Stimulated activated naive CD8-positive, alpha-beta T cell treated with anti-CD3 and anti-CD28 coated beads, Interleukin-15, Interleukin-2, amounts not matched to agents 100 ng/mL and 50 ng/mL, for 24 hours (primary cell): Measurements from ENCODE around the gene KLHDC7B.
A peak's percentile ranks its signal among the peaks of the same experiment; 100 is the strongest.

Experiments
- H3K27ac Mint-ChIP-seq: one replicate; pipeline ENCODE4 v1.8.0; 2021; ENCODE audit warnings: mild to moderate bottlenecking, mixed read lengths
- H3K27me3 Mint-ChIP-seq: one replicate; pipeline ENCODE4 v1.8.0; 2021; ENCODE audit warnings: mixed read lengths
- H3K36me3 Mint-ChIP-seq: one replicate; pipeline ENCODE4 v1.8.0; 2021; ENCODE audit warnings: low read depth, mixed read lengths
- H3K4me1 Mint-ChIP-seq: one replicate; pipeline ENCODE4 v1.8.0; 2021; ENCODE audit warnings: low read depth, mixed read lengths
- H3K4me3 Mint-ChIP-seq: one replicate; pipeline ENCODE4 v1.8.0; 2021; ENCODE audit warnings: mild to moderate bottlenecking, mixed read lengths
- H3K9me3 Mint-ChIP-seq: one replicate; pipeline ENCODE4 v1.8.0; 2021; ENCODE audit warnings: mixed read lengths

The KLHDC7B gene

DNA sequence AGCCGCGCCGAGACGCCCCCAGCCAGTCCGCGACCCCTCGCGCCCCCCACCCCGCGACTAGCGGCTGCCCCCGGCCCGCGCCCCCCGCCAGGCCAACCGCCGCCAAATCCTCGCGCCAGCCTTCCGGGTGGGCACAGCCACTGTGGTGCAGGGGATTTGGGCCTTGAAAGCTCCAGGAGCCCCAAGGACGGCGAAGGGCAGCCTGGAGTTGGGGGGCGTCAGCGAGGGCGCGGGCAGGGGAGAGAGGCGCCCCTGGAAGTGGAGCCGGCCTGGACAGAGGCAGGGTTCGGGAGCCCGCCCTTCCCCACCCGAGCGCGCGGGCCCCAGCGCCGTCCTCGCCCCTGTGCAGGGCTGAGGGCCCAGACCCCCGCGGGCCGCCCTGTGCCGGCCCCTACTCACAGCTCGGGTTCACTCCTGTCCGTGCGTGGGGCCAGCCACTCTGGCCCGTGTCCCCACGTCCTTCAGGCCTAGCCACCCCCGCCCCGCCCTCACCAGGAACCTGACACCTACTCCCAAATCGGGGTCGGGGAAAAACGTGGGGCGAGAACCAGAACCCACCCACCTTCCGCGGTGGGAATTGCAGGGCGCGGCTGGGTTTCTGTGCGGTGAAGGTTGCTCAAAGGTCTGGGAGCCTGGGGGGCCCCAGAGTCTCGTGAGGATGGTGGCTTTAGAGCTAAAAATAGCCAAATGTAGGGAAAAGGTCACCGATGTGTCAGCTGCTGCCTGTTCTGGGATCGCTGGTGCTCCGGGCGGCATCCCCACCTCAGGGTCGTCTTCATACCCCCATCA is 32.5 kb downstream of the KLHDC7B start, which contains the start of gene CPT1B:
CPT1B (minus strand) TSS at position 441 of the 789 bp plus-strand sequence. CDS start 512 bp downstream, outside the sequence.
- Mint-ChIP-seq H3K27me3 (no peaks in the 10 kb centered on the region), H3K4me3 (peak within 1 kb of the TSS; percentile 26), H3K36me3 (peaks cover 12% of the 10 kb centered on the region), H3K27ac (no peak within 1 kb of the TSS), H3K4me1 (peaks cover 17% of the 10 kb centered on the region), H3K9me3 (no peaks in the 10 kb centered on the region)

DNA sequence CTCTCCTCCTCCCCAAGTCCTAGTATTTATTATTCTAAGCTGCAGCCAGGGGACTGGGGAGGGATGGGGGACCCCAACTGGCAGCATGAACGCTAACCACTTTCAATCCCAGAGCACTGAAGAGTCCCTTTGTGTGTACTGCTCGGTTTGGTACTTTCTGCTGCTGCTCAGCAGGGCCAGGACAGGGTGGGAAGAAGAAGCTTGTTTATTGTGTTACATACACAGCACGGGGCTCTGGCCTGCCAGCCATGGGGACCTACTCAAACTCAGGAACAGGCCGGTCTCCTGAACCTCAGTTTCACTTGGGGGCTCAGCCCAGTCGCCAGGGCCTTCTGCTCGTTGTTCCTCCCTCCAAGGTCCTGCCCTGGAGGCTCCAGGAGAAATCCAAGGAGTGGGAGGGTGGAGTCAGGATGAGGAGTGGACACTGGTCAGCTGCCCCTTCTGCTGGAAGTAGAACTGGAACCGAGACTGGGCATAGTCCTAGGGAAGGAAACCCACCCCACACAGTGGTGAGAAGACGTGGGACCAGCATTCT is 33.1 kb downstream of the KLHDC7B start:
- Mint-ChIP-seq H3K27me3 (no peaks in the 10 kb centered on the region), H3K9me3 (no peaks in the 10 kb centered on the region), H3K27ac (no peak overlapping the region), H3K36me3 (peaks cover 12% of the 10 kb centered on the region), H3K4me3 (no peak overlapping the region), H3K4me1 (peaks cover 24% of the 10 kb centered on the region)

DNA sequence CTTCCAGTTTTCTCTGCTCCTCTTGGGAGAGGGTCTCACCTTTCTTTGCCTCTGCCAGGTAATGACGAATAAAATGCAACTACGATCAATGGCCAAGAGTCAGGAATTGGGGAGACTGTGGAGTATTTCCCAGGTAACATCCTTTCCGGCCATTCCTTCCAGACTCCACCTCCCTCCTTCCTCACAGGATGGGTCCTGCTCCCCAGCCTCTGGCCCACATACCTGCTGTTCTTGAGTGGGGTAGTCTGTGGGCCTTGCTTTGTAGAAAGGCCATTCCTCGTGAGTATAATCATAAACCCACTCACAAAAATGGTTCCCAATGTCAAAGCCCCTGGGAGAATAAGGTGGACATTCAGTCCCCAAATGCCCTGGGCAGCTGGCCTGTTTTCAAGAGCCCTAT is 34.1 kb downstream of the KLHDC7B start:
- no peaks in the 10 kb centered on the region for H3K9me3 Mint-ChIP-seq
- peaks cover 26% of the 10 kb centered on the region for H3K4me1 Mint-ChIP-seq
- peaks cover 12% of the 10 kb centered on the region for H3K36me3 Mint-ChIP-seq
- H3K27me3 Mint-ChIP-seq = no peaks in the 10 kb centered on the region
- no peak overlapping the region for H3K27ac Mint-ChIP-seq
- no peak overlapping the region for H3K4me3 Mint-ChIP-seq

DNA sequence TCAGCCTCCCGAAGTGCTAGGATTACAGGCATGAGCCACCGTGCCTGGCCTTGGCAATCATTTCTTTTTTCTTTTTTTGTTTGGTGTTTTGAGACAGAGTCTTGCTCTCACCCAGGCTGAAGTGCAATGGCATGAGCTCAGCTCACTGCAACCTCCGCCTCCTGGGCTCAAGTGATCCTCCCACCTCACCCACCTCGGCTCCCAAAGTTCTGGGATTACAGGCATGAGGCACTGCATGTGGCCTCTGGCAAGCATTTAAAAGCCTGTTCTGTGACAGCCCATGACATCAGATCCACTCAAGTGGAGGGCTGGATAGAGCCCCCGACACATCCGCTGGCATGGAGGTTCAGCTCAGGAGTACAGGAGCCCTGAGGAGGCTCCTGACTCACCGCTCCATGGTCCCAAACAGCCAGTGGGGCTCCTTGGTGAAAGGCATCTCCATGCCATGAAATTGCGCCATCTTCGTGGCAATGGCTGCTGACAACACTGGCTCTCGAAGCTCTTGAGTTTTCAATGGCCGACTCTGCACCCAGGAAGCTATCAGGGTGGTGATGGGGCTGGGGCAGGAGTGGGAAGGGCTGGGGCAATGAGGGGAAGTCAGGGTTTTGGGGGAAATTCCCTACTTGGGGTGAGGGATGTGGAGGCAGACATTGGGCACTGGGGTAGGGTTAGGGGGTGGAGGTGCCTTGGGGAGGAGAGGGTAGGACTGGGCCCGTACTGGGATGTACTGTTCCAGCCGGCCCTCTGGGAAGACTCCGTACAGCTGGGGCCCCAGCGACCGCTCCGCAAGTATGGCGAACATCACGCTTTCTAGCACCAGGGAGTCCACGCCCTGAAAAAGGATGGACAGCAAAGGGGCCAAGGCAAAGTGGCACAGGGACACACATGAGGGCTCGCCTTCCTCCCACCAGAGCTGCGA is 35.6 kb downstream of the KLHDC7B start:
- H3K4me3 Mint-ChIP-seq = peak overlapping the region; percentile 98
- H3K27me3 Mint-ChIP-seq = no peaks in the 10 kb centered on the region
- H3K27ac Mint-ChIP-seq = peak overlapping the region; percentile 85
- peaks cover 26% of the 10 kb centered on the region for H3K4me1 Mint-ChIP-seq
- H3K9me3 Mint-ChIP-seq = no peaks in the 10 kb centered on the region
- H3K36me3 Mint-ChIP-seq = peaks cover 11% of the 10 kb centered on the region

DNA sequence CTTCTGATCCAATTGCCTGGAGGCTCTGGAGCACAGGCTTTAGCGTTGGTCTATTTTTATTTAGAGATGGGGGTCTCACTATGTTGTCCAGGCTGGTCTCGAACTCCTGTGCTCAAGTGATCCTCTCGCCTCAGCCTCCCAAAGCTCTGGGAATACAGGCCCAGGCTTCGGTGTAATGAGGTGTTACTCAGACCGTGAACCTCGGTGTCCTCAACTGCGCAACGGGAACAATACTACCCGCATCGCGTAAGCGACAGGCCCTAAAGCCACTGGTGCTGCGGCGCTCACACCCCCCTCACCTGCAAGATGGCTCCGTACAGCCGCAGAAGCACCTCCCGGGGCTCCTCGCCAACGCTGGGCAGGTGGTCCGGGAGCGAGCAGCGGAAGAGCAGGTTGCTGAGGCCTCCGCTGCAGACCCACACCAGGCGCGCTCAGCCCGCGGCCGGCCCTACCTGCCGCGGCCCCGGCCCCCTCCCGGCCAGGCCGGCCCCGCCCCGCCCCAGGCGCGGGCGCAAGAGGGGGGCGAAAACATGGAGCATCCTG is 36.3 kb downstream of the KLHDC7B start:
- Mint-ChIP-seq H3K4me3 (peak overlapping the region; percentile 98), H3K4me1 (peaks cover 26% of the 10 kb centered on the region), H3K27me3 (no peaks in the 10 kb centered on the region), H3K36me3 (peaks cover 9% of the 10 kb centered on the region), H3K27ac (peak overlapping the region; percentile 85), H3K9me3 (no peaks in the 10 kb centered on the region)

DNA sequence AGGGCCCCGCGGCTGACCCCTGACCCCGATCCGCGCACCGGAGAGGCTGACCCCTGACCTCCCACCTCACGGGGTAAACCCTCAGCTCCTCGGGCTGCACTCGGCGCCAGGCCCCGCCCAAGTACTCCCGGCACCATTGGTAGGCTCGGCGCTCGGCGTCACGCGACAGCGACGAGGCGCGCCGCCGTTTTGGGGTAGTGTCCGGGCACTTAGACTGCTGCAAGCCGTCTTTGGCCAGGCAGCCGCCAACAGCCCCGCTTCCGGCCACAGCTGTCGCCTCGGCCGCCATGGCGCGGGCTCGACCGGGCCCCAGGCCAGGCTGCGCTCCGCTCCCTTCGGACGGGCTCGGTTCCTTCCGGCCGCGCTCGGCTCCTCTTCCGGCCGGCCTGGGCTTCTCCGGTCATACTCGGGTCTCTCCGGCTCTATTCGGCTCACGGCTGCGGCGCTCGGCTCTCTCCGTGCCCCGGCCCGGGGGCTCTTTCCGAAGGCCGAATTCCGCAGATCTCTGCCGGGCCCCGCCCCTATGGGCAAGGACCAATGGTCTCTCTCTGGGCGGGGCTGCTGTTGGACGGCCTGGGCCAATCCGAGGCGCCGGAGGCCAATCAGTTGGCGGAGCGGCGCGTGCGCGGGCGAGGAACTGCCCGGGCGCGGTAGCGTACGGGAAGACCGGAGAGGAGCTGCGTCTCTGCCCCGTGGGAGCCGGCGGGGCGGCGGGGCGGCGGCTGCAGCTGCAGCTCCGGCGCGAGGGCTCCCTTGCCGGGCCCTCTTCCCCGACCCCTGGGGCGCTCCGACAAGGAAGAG is 37.0 kb downstream of the KLHDC7B start, which contains the start of gene CHKB:
CHKB (minus strand) TSS at position 357 of the 801 bp plus-strand sequence; CDS start at position 289, 68 bp downstream.
- H3K4me3 Mint-ChIP-seq = peak within 1 kb of the TSS; percentile 98
- no peaks in the 10 kb centered on the region for H3K9me3 Mint-ChIP-seq
- peaks cover 9% of the 10 kb centered on the region for H3K36me3 Mint-ChIP-seq
- no peaks in the 10 kb centered on the region for H3K27me3 Mint-ChIP-seq
- peaks cover 21% of the 10 kb centered on the region for H3K4me1 Mint-ChIP-seq
- H3K27ac Mint-ChIP-seq = peak within 1 kb of the TSS; percentile 97

DNA sequence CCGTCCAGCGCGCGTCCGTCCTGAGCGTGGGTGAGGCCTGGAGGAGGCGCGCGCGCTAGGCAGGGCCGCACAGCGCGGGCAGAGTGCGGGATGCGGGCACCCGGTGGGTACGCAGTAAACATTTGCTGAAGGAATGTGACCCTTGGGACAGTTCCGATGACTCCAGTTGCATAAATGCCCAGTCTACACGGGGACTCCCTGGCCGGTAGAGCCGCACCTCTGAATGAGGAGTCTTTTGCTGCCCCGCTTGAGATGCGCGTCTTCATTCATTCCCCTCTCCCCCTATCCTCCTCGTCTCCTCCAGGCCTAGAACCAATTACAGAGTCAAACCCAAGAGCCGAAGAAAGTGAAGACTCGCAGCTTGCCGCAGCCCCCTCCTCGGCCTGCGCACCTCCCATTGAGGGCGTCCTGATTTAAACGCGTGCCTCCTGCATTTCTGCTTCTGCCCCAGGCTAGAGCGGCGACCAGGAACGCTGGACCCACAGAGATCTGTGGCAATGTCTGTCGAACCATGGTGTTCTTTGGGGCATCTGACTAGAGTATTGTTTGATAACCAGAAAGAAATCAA is 37.7 kb downstream of the KLHDC7B start:
- peaks cover 21% of the 10 kb centered on the region for H3K4me1 Mint-ChIP-seq
- peak overlapping the region; percentile 98 for H3K4me3 Mint-ChIP-seq
- no peaks in the 10 kb centered on the region for H3K9me3 Mint-ChIP-seq
- no peaks in the 10 kb centered on the region for H3K27me3 Mint-ChIP-seq
- peaks cover 9% of the 10 kb centered on the region for H3K36me3 Mint-ChIP-seq
- H3K27ac Mint-ChIP-seq = peak overlapping the region; percentile 97

DNA sequence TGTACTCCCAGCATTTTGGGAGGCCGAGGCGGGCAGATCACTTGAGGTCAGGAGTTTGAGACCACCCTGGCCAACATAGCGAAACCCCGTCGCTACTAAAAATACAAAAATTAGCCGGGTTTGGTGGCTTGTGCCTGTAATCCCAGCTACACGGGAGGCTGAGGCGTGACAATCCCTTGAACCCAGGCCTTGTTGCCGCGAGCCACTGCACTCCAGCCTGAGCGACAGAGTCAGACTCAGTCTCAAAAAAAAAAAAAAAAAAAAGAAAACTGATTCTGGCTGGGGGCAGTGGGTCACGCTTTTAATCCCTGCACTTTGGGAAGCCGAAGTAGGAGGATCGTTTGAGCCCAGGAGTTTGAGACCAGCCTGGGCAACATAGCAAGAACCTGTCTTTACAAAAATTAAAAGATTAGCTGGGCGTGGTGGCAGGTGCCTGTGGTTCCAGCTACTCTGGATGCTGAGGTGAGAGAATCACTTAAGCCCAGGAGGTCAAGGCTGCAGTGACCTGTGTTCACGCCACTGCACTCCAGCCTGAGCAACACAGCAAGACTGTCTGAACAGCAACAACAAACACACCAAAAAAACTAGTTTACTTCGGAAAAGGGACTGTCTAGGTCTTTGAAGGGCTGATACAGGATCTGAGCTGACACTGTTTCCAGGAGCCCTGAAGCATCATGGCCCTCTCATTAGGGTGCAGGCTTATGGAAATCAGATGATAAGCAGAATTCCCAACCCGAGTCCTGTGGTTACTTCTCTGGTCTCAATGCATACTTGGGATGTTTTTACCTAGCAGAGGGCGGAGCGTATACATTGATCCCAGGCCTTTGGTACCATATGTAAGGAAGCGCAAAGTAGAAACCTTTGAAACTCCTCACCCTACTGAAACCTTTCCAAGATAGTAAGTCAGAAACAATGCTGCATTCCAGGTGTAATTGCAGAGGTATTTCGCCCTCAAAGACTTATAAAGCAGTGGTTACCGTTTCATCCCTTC is 38.7 kb downstream of the KLHDC7B start:
- H3K27me3 Mint-ChIP-seq = no peaks in the 10 kb centered on the region
- peaks cover 5% of the 10 kb centered on the region for H3K36me3 Mint-ChIP-seq
- H3K4me1 Mint-ChIP-seq = peaks cover 21% of the 10 kb centered on the region
- H3K4me3 Mint-ChIP-seq = peak overlapping the region; percentile 98
- peak overlapping the region; percentile 97 for H3K27ac Mint-ChIP-seq
- no peaks in the 10 kb centered on the region for H3K9me3 Mint-ChIP-seq

DNA sequence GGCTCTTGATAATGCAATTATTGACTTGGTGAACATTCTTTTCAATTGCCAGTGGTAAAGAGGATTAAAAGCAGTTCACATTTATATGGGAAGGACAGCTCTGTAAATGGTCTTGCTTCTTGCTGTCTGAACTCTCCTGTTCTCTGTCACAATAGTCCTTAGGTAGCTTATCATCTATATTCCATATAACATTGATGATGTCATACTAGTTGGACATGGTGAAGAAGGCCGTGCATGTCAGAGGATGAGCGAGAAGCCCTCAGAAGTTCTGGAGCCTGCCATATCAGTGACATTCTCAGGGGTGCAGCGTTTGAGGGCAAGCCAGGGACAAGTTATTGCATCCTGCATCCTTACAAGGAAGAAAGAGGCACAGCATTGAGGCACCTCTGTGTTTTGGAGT is 39.5 kb downstream of the KLHDC7B start:
- H3K27ac Mint-ChIP-seq = no peak overlapping the region
- no peaks in the 10 kb centered on the region for H3K27me3 Mint-ChIP-seq
- no peak overlapping the region for H3K4me3 Mint-ChIP-seq
- H3K36me3 Mint-ChIP-seq = peaks cover 5% of the 10 kb centered on the region
- H3K9me3 Mint-ChIP-seq = no peaks in the 10 kb centered on the region
- peaks cover 17% of the 10 kb centered on the region for H3K4me1 Mint-ChIP-seq

DNA sequence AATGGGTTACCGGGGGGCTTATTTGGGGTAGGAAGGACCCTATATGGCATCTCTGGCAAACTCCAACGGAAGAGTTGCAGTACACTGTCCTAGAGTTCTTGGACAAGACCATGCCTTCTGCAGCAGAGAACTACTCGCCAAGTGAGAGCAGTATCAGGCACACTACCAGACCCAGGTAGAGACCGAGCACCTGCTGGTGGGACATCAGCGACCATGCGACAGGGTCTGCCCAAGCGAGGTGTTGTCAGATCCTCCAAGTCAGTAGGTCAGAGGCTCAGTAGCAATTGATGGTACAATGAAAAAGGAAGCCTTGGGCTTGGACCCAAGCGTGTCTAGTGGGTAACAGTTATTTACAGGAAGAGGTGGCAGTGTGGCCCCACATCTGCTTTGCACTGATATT is 40.1 kb downstream of the KLHDC7B start:
- H3K4me1 Mint-ChIP-seq = peaks cover 17% of the 10 kb centered on the region
- peaks cover 5% of the 10 kb centered on the region for H3K36me3 Mint-ChIP-seq
- no peaks in the 10 kb centered on the region for H3K27me3 Mint-ChIP-seq
- H3K9me3 Mint-ChIP-seq = no peaks in the 10 kb centered on the region
- no peak overlapping the region for H3K27ac Mint-ChIP-seq
- H3K4me3 Mint-ChIP-seq = no peak overlapping the region

DNA sequence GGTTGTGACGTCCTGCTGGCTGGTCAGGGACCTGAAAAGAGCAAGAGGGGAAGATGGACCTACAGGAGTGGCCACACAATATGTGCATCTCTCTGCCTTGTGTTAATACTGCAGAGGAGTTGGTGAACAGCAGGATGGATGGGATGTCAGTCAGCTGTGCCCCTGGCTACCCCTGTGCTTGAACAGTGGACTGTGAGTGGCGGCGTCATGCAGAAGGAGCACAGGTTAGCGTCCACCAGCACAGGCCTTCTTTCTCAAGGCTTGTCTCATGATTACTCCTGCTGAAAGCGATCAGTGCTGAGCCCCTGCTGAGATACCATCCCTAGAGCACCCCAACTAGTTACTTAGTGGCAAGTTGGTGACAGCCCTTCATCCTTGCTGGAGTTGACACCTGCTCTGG is 40.7 kb downstream of the KLHDC7B start:
- no peaks in the 10 kb centered on the region for H3K27me3 Mint-ChIP-seq
- H3K36me3 Mint-ChIP-seq = no peaks in the 10 kb centered on the region
- H3K4me3 Mint-ChIP-seq = no peak overlapping the region
- no peak overlapping the region for H3K27ac Mint-ChIP-seq
- peaks cover 15% of the 10 kb centered on the region for H3K4me1 Mint-ChIP-seq
- H3K9me3 Mint-ChIP-seq = no peaks in the 10 kb centered on the region

DNA sequence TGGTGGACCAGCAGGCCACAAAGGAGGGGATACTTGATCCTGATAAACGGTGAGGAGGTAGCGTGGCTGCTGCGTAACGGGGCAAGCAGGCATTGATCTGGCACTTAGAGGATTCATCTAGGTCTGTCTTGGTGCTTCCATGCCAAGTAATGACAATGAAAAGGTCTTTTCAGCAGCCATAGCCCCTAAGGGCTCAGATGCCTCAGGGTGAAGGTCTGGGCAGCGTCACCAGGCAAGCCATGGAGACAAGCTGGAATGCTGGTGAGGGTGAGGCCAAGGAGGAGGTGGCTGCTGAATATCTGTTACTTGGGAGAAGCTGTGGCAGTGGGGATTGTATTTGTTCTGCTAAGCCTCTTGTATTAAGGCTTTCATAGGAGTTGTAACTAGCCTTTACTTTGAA is 41.7 kb downstream of the KLHDC7B start:
- H3K27ac Mint-ChIP-seq = no peak overlapping the region
- H3K27me3 Mint-ChIP-seq = no peaks in the 10 kb centered on the region
- H3K9me3 Mint-ChIP-seq = no peaks in the 10 kb centered on the region
- H3K4me1 Mint-ChIP-seq = peaks cover 9% of the 10 kb centered on the region
- H3K36me3 Mint-ChIP-seq = no peaks in the 10 kb centered on the region
- H3K4me3 Mint-ChIP-seq = no peak overlapping the region

DNA sequence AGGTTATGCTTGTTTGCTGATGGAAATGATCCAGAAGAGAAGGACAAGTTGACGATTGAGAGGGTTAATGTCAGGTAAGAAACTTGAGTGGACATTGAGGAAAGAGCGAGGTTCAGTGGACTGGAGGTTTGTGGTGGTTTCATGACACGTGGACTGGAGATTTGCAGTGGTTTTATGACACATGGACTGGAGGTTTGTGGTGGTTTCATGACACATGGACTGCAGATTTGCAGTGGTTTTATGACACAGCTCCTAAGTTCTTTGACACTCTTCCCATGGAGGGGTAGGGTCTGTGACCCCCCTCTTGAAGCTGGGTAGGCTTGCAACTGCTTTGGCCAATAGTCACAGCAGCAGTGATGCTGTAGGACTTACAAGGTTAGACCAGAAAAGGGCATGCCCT is 49.5 kb downstream of the KLHDC7B start:
- Mint-ChIP-seq H3K36me3 (peaks cover 14% of the 10 kb centered on the region), H3K4me3 (no peak overlapping the region), H3K27me3 (peaks cover 11% of the 10 kb centered on the region), H3K9me3 (no peaks in the 10 kb centered on the region), H3K4me1 (peaks cover 3% of the 10 kb centered on the region), H3K27ac (no peak overlapping the region)
